Tibial nerve (tissue), 3 donors: ENCODE data around the gene PDE1A.

Source experiments
- POLR2A ChIP-seq, 2 donors: fragments of 450-650 bp; IDR thresholded peaks; one replicate each; pipeline ENCODE4 v1.6.1; 2017; ENCODE audit warnings: antibody characterized with exemption in 2 of 2, mild to moderate bottlenecking in 2 of 2, moderate library complexity in 2 of 2
- TF ChIP-seq, protein P1 (sequence below), 5 experiments: fragments of 200-600 bp in 3 of 5; fragments of 450-650 bp in 2 of 5; sonication (generic) in 3 of 5; IDR thresholded peaks; one replicate each; pipeline ENCODE4 v1.5.1; 2016 to 2019; ENCODE audit warnings: antibody characterized with exemption in 5 of 5, mild to moderate bottlenecking in 3 of 5, moderate library complexity in 2 of 5

- no peak for TF ChIP-seq POLR2A (IDR thresholded peaks at IDR 0.05)
- TF ChIP-seq, protein P1, sequence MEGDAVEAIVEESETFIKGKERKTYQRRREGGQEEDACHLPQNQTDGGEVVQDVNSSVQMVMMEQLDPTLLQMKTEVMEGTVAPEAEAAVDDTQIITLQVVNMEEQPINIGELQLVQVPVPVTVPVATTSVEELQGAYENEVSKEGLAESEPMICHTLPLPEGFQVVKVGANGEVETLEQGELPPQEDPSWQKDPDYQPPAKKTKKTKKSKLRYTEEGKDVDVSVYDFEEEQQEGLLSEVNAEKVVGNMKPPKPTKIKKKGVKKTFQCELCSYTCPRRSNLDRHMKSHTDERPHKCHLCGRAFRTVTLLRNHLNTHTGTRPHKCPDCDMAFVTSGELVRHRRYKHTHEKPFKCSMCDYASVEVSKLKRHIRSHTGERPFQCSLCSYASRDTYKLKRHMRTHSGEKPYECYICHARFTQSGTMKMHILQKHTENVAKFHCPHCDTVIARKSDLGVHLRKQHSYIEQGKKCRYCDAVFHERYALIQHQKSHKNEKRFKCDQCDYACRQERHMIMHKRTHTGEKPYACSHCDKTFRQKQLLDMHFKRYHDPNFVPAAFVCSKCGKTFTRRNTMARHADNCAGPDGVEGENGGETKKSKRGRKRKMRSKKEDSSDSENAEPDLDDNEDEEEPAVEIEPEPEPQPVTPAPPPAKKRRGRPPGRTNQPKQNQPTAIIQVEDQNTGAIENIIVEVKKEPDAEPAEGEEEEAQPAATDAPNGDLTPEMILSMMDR (IDR thresholded peaks at IDR 0.05) = no peak
Measured at GRCh38 chr2:182404092-182404491, 22.7 kb downstream of the PDE1A start.
